NT2/D1 (cell line): ENCODE data around the gene PPM1K.

ENCODE experiments used
- YY1 ChIP-seq: IDR thresholded peaks from 2 replicates; pipeline ENCODE4 v1.6.1; 2011; ENCODE audit not compliant: insufficient read length, insufficient read depth
- ZNF274 ChIP-seq: IDR thresholded peaks from 2 replicates; pipeline ENCODE4 v1.6.1; 2011; ENCODE audit warnings: mild to moderate bottlenecking, low read depth, low read length

GRCh38 chr4:88216395-88216794 is 68.0 kb downstream of the PPM1K start:
- TF ChIP-seq ZNF274 (no peak), YY1 (no peak)
